ENCODE measurements around the gene SLC8A2. TPM values are rescaled to one million over a fixed set of nuclear protein-coding genes. Genes with fewer than 3 reads are reported as not detected.

The SLC8A2 gene
- total and polyA plus RNA-seq, 2 of the 4 experiments (the other 2 are of a cell fraction), result 0.05 TPM; not detected in 1

GRCh38 chr19:47408156-47408938 lies 63.3 kb downstream of the SLC8A2 start:
- H2AFZ ChIP-seq (replicated peaks; ENCODE audit: low read length, poor library complexity), result no peak overlapping the region
- H3K27me3 ChIP-seq (ENCODE audit: control insufficient read depth, insufficient read depth, low read length), result no peaks in the 10 kb centered on the region
- H2BK15ac ChIP-seq (ENCODE audit: low read depth, low read length), result no peak overlapping the region
- no peak overlapping the region for H3K23ac ChIP-seq (ENCODE audit: low read depth, low read length)
- H3K36me3 ChIP-seq (ENCODE audit: control insufficient read depth, insufficient read depth, low read length), result peaks cover 35% of the 10 kb centered on the region
- no peak overlapping the region for H2BK120ac ChIP-seq (ENCODE audit: low read depth, low read length)
- no peaks in the 10 kb centered on the region for H3K4me1 ChIP-seq (ENCODE audit: control insufficient read depth, insufficient read depth, low read length)
- peak overlapping the region; percentile 13 for H2AK9ac ChIP-seq (replicated peaks; ENCODE audit: low read depth, low read length, poor library complexity)
- no peak overlapping the region for H4K91ac ChIP-seq (ENCODE audit: insufficient read depth, low read depth, low read length)
- H2AK5ac ChIP-seq (ENCODE audit: low read depth, low read length), result no peak overlapping the region
- H3K4me2 ChIP-seq (ENCODE audit: low read depth, low read length), result no peak overlapping the region
- WGBS, 2 experiments (ENCODE audit: extremely low coverage in 2 of 2, insufficient read length in 1 of 2), result 100% methylated on average over 1 of the region's 14 CpGs; no CpG with 5 or more reads in 1 of the 2 experiments
- H2BK5ac ChIP-seq (ENCODE audit: low read depth, low read length, poor library complexity, severe bottlenecking), result no peak overlapping the region
- no peak overlapping the region for H2BK20ac ChIP-seq (ENCODE audit: low read depth, low read length)
- no peak overlapping the region for H3K4ac ChIP-seq (ENCODE audit: low read depth, low read length)
- CTCF ChIA-PET, result no interaction called here
- H4K8ac ChIP-seq (ENCODE audit: low read depth in 2 of 2, low read length in 2 of 2), result no peak overlapping the region
- H4K20me1 ChIP-seq (ENCODE audit: insufficient read depth, low read length), result peaks cover 8% of the 10 kb centered on the region; the same call in 1 of the 2 replicates
- H3K9ac ChIP-seq (ENCODE audit: low read depth, low read length), result no peak overlapping the region
- H3K4me3 ChIP-seq (ENCODE audit: insufficient read depth, low read depth, low read length), result no peak overlapping the region
- intact Hi-C loops (cut with micrococcal nuclease), result no loop called here
- POLR2A ChIA-PET (ENCODE audit: unreplicated experiment), result no interaction called here
- no peak overlapping the region for H4K5ac ChIP-seq (ENCODE audit: low read depth, low read length)
- no peak overlapping the region for H3K56ac ChIP-seq (ENCODE audit: extremely low read depth, insufficient read depth, low read length)
- DNase-seq, result no peak
- TF ChIP-seq BHLHE40 (IDR thresholded peaks at IDR 0.05; ENCODE audit: low read depth, low read length) (no peak), ELK1 (IDR thresholded peaks at IDR 0.05; ENCODE audit: borderline replicate concordance, low read depth, low read length) (no peak), MAZ (IDR thresholded peaks at IDR 0.05; ENCODE audit: borderline replicate concordance, low read depth, low read length) (no peak), MXI1 (IDR thresholded peaks at IDR 0.05; ENCODE audit: borderline replicate concordance, low read depth, low read length) (no peak), NFE2L2 (IDR thresholded peaks at IDR 0.05; ENCODE audit: low read depth, low read length) (no peak), MAFK (IDR thresholded peaks at IDR 0.05; ENCODE audit: low read depth, low read length) (no peak), POLR2A (IDR thresholded peaks at IDR 0.05; ENCODE audit: low read depth, low read length) (no peak), CEBPB (IDR thresholded peaks at IDR 0.05; ENCODE audit: low read depth, low read length) (no peak), USF2 (IDR thresholded peaks at IDR 0.05; ENCODE audit: low read depth, low read length) (no peak)
- no peak for ATAC-seq (ENCODE audit: low read depth)
- no peak overlapping the region for H3K14ac ChIP-seq (replicated peaks; ENCODE audit: low read depth, low read length)
- no peaks in the 10 kb centered on the region for H3K9me3 ChIP-seq (ENCODE audit: control insufficient read depth, insufficient read depth, low read length)
- dilution Hi-C loops (cut with HindIII; ENCODE audit: low sequenced_read_pairs, unreplicated experiment), result no loop called here
- no peak overlapping the region for H3K27ac ChIP-seq (ENCODE audit: insufficient read depth, low read length)
- H3K18ac ChIP-seq (ENCODE audit: low read depth, low read length), result no peak overlapping the region
- in situ Hi-C loops (cut with MboI; ENCODE audit: low sequenced_read_pairs), result no loop called here
- BruUV-seq (replicated peaks), result no TSS peak
- H3K79me1 ChIP-seq (ENCODE audit: low read depth in 1 of 2, low read length in 2 of 2), result no peaks in the 10 kb centered on the region
- peaks cover 11% of the 10 kb centered on the region; the same call in 1 of the 2 replicates for H3K9me1 ChIP-seq (ENCODE audit: insufficient read depth, low read length)

Data from IMR-90 (cell line).